Hematopoietic multipotent progenitor cell treated with erythropoietin and hydrocortisone succinate and interleukin-3 and kit ligand, for 15 days (in vitro differentiated cells): ENCODE results near the gene ARL6IP4.
"Not testable (repeated sequence)": the region's sequence is repeated elsewhere in the genome, so short reads cannot be mapped to it uniquely, and the experiment has no call there.

ENCODE experiments used
- DNase-seq: peaks from one replicate; pipeline ENCODE4 v3.0.0-alpha.2; 2015; ENCODE audit warnings: low spot score

The ARL6IP4 gene

GRCh38 chr12:123011701-123012100 is 31.2 kb downstream of the ARL6IP4 start:
- DNase-seq: no peak

GRCh38 chr12:123013185-123014095 is 33.0 kb downstream of the ARL6IP4 start:
- no peak for DNase-seq

- DNase-seq: not testable (repeated sequence)
These were observed 34.0 kb downstream of the ARL6IP4 start for GRCh38 chr12:123014473-123014872.

GRCh38 chr12:123017753-123018152 is 37.3 kb downstream of the ARL6IP4 start:
- DNase-seq: no peak

DNA sequence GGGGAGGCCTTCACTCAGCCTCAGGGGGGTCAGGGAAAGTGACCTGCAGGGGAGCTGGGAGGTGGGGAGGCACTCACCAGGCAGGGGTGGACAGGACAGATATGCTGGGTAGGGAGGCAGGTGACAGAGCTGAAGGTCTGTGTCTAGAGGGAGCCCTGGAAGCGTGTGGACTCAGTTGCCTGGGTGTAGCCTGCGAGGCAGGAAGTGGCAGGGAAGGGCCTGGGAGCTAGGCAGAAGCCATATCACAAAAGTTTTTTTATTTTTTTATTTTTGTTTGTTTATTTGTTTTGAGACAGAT is 39.3 kb downstream of the ARL6IP4 start:
- no peak for DNase-seq

DNA sequence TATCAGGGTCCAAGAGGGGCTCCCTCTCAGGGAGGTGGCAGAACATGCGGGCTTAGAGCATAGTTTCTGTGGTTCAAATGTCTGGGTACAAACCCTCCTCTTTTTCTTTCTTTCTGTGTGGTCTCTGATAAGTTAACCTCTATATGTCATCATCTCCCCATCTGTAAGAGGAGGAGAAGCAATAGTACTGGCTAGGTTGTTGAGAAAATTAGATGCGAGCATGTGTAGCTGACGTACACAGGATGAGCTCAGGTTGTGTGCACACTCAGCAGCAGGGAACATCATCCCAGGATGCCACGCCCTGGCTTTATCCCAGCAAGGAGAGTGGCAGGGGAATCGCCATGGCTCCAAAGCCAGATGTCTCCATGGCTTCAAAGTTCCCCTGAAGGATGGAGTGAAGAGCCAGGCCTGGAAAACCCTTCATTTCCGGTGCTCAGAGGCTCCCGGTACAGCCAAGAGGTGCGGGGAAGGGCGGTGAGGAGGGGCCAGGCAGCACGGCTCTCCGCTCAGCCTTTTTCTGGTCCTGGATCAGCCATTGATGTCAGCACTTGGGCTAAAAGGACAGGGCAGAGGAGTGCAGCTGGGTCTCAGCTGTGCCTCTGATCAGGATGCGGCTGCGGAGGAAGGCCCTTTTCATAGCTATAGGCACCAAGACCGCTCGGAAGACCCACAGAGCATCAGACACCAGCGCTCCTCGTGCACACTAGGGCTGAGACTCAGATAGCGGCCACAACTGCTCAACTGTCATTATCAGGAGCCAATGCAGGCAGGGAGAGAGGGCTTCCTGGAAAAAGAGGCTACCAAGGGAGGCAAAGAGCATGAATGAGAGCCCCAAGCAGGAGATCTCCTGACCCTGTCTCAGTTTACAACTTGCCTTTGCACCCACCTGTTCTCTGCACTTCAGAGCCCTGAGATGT is 41.5 kb downstream of the ARL6IP4 start:
- peak; percentile 10 for DNase-seq

- DNase-seq: no peak
These were observed 42.4 kb downstream of the ARL6IP4 start for GRCh38 chr12:123022846-123023245.

- no peak for DNase-seq
These were observed 44.4 kb downstream of the ARL6IP4 start for GRCh38 chr12:123024819-123025391.

- no peak for DNase-seq
These were observed 45.8 kb downstream of the ARL6IP4 start for GRCh38 chr12:123026094-123026853.

DNA sequence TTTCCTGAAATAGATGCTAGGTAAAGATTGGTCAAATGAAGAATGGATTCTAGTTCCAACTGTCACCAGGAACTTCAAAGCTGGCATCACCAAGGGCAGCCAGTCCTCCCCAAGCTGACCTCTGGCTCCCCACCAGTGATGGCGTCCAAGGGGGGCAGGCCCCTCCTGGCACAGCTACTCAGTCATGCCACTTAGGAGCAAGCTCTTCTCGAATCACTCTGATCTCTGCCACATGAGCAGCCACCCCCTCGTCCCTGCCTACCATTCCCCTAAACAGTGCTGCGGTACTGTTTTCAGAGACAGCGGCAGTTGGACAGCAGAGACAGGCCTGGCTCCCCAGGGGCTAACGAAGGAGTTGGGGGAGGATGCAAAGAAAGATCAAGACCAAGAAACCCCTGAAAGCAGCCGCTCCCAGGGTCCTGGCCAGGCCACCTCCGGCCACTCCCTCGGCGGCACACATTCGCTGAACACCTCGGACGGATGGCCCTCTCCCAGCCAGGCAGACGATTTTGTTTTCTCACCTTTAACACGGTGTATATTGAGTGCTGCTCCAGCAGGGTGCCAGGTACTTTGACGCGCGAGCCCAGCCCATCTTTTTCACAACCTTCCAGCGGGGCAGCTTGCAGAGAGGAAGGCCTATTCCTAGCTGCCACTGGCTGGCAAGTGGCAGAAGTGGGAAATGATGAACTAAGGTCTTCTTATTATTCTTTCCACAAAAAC is 47.4 kb downstream of the ARL6IP4 start:
- DNase-seq: no peak

- DNase-seq: no peak
These were observed 48.0 kb downstream of the ARL6IP4 start for GRCh38 chr12:123028475-123028874.

GRCh38 chr12:123029550-123029949 is 49.1 kb downstream of the ARL6IP4 start:
- no peak for DNase-seq

- no peak for DNase-seq
These were observed 50.2 kb downstream of the ARL6IP4 start for GRCh38 chr12:123030686-123031085.

DNA sequence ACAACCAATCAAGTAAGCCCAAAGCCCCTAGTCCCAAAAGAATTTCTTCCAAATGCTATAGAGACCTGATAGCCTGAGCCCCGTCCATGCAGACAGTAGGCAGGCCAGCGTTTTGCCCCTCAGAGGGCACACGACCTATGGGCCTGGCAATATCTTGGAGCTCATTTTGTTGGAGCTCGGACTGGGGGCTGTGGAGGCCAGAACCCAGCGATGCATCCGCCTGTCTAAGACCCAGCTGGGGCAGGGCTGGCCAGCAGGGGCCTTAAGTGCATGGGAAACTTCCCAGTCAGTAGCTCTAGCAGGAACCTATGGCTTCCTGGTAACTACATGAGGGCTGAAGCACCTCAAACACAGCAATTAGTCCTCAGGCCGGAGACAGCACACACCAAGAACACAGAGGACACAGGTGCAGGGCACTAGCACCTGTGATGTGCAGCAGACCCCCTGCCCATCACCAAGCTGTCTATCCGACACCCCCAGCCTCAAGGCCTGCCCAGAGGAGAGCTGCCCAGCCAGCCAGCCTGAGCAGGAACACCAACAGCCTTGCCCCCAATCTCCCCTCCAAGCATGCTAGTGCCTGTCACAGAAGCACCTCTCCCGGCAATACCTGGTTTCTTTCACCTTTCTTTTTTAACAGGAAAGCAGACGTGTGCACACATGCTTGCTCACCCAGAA is 50.8 kb downstream of the ARL6IP4 start:
- DNase-seq: no peak
